IMR-90 (cell line): Measurements from ENCODE around the gene MUCL3. TPM values are rescaled to one million over a fixed set of nuclear protein-coding genes. Genes with fewer than 3 reads are reported as not detected.

Experiments used
- ATAC-seq: fragments of 200-7000 bp; cut with Tn5 transposase; 2 replicates; pipeline ENCODE4 v1.9.1; 2020; ENCODE audit warnings: low read depth, mild to moderate bottlenecking, moderate library complexity
- BruUV-seq: library from RNA; stranded (reverse); fragments of 400-500 nt; replicated peaks from 2 replicates; lab custom pipeline; 2021; lab: Mats Ljungman, UMichigan
- CTCF ChIA-PET: fragments of 300-600 bp; formaldehyde crosslinking; extraction: SDS; loops from one replicate; lab custom pipeline; 2021; ENCODE audit warnings: antibody characterized with exemption; lab: Yijun Ruan, JAX
- POLR2A ChIA-PET: fragments of 300-600 bp; sonication (Branson Sonifier 250); formaldehyde crosslinking; loops from one replicate; lab custom pipeline; 2022; ENCODE audit warnings: antibody characterized with exemption; ENCODE audit not compliant: unreplicated experiment; lab: Charles Lee
- DNase-seq: peaks from one replicate; pipeline ENCODE4 v3.0.0; 2013
- H2AFZ ChIP-seq: replicated peaks from 2 replicates; pipeline ENCODE3; 2013; ENCODE audit warnings: low read length, mild to moderate bottlenecking; ENCODE audit not compliant: poor library complexity
- H2AK5ac ChIP-seq: 2 replicates; pipeline ENCODE4 v1.6.1; 2013; ENCODE audit warnings: low read depth, low read length, inconsistent platforms
- H2AK9ac ChIP-seq: replicated peaks from 2 replicates; pipeline ENCODE3; 2013; ENCODE audit warnings: mild to moderate bottlenecking, low read depth, low read length, moderate library complexity; ENCODE audit not compliant: poor library complexity
- H2BK120ac ChIP-seq: 2 replicates; pipeline ENCODE4 v1.6.1; 2013; ENCODE audit warnings: low read depth, low read length, inconsistent platforms
- H2BK15ac ChIP-seq: 3 replicates; pipeline ENCODE4 v1.6.1; 2013; ENCODE audit warnings: low read depth, low read length, inconsistent platforms
- H2BK20ac ChIP-seq: 2 replicates; pipeline ENCODE4 v1.6.1; 2013; ENCODE audit warnings: low read depth, mild to moderate bottlenecking, inconsistent platforms, low read length, moderate library complexity
- H2BK5ac ChIP-seq: 2 replicates; pipeline ENCODE4 v1.6.1; 2013; ENCODE audit warnings: mild to moderate bottlenecking, low read depth, low read length, inconsistent platforms; ENCODE audit not compliant: poor library complexity, severe bottlenecking
- H3K14ac ChIP-seq: replicated peaks from 2 replicates; pipeline ENCODE4 v1.6.1; 2013; ENCODE audit warnings: low read depth, low read length, inconsistent platforms
- H3K18ac ChIP-seq: 2 replicates; pipeline ENCODE4 v1.6.1; 2013; ENCODE audit warnings: low read depth, low read length, control low read depth
- H3K23ac ChIP-seq: 2 replicates; pipeline ENCODE4 v1.6.1; 2013; ENCODE audit warnings: low read depth, low read length, inconsistent platforms
- H3K27ac ChIP-seq: 2 replicates; pipeline ENCODE4 v1.5.1; 2013; ENCODE audit warnings: mild to moderate bottlenecking, control low read depth, low read length; ENCODE audit not compliant: insufficient read depth
- H3K27me3 ChIP-seq: 2 replicates; pipeline ENCODE4 v1.6.1; 2013; ENCODE audit warnings: low read length; ENCODE audit not compliant: control insufficient read depth, insufficient read depth
- H3K36me3 ChIP-seq: 2 replicates; pipeline ENCODE4 v1.6.1; 2013; ENCODE audit warnings: low read length, mixed read lengths; ENCODE audit not compliant: control insufficient read depth, insufficient read depth
- H3K4ac ChIP-seq: 2 replicates; pipeline ENCODE4 v1.6.1; 2013; ENCODE audit warnings: low read depth, low read length, inconsistent platforms
- H3K4me1 ChIP-seq: 2 replicates; pipeline ENCODE4 v1.6.1; 2013; ENCODE audit warnings: low read length, mixed read lengths; ENCODE audit not compliant: control insufficient read depth, insufficient read depth
- H3K4me2 ChIP-seq: 2 replicates; pipeline ENCODE4 v1.6.1; 2013; ENCODE audit warnings: low read depth, mild to moderate bottlenecking, control low read depth, low read length, moderate library complexity
- H3K4me3 ChIP-seq: 2 replicates; pipeline ENCODE4 v1.5.1; 2013; ENCODE audit warnings: low read depth, mild to moderate bottlenecking, control low read depth, low read length, moderate library complexity; ENCODE audit not compliant: insufficient read depth
- H3K56ac ChIP-seq: 2 replicates; pipeline ENCODE4 v1.6.1; 2013; ENCODE audit warnings: low read length, inconsistent platforms; ENCODE audit not compliant: insufficient read depth; ENCODE audit errors: extremely low read depth
- H3K79me1 ChIP-seq, 2 experiments: 2 replicates each; pipeline ENCODE4 v1.6.1; 2013; ENCODE audit warnings: low read length in 2 of 2, inconsistent platforms in 1 of 2, low read depth in 1 of 2
- H3K9ac ChIP-seq: 2 replicates; pipeline ENCODE4 v1.6.1; 2013; ENCODE audit warnings: low read depth, low read length, control low read depth
- H3K9me1 ChIP-seq: 2 replicates; pipeline ENCODE4 v1.6.1; 2013; ENCODE audit warnings: low read length, inconsistent platforms; ENCODE audit not compliant: insufficient read depth
- H3K9me3 ChIP-seq: 2 replicates; pipeline ENCODE4 v1.6.1; 2013; ENCODE audit warnings: low read length; ENCODE audit not compliant: control insufficient read depth, insufficient read depth
- H4K20me1 ChIP-seq: 2 replicates; pipeline ENCODE4 v1.6.1; 2013; ENCODE audit warnings: low read length, inconsistent platforms; ENCODE audit not compliant: insufficient read depth
- H4K5ac ChIP-seq: 2 replicates; pipeline ENCODE4 v1.6.1; 2013; ENCODE audit warnings: mild to moderate bottlenecking, low read depth, low read length, control low read depth
- H4K8ac ChIP-seq, 2 experiments: 2 replicates each; pipeline ENCODE4 v1.6.1; 2013; ENCODE audit warnings: low read depth in 2 of 2, low read length in 2 of 2, control low read depth in 1 of 2, inconsistent platforms in 1 of 2
- H4K91ac ChIP-seq: 2 replicates; pipeline ENCODE4 v1.6.1; 2013; ENCODE audit warnings: low read depth, low read length, inconsistent platforms; ENCODE audit not compliant: insufficient read depth
- RFX5 ChIP-seq: IDR thresholded peaks from 2 replicates; pipeline ENCODE4 v1.8.0; 2012; ENCODE audit warnings: low read depth, mild to moderate bottlenecking, low read length, moderate library complexity
- WGBS, 2 experiments: methylation state at CpG; one replicate each; pipeline versions ENCODE4 v1.1.5 to v1.1.7; 2013; ENCODE audit warnings: missing lambda C conversion rate in 2 of 2; ENCODE audit not compliant: insufficient read length in 1 of 2; ENCODE audit errors: extremely low coverage in 2 of 2; 5-methylcytosine and 5-hydroxymethylcytosine counted together
- dilution Hi-C: fragments of 300-500 bp; cut with HindIII; formaldehyde crosslinking; loops from one replicate; pipeline ENCODE4 v1.14.3; 2018; ENCODE audit warnings: low sequenced_read_pairs; ENCODE audit not compliant: unreplicated experiment
- in situ Hi-C: fragments of 300-500 bp; cut with MboI; formaldehyde crosslinking; loops from 3 replicates; pipeline ENCODE4 v1.14.3; 2019; ENCODE audit warnings: low sequenced_read_pairs, inconsistent platforms, mixed read lengths
- intact Hi-C: fragments of 100-400 bp; cut with micrococcal nuclease; formaldehyde crosslinking; loops from 2 replicates; pipeline ENCODE4 v1.10.0; 2022
- polyA plus RNA-seq, 3 experiments: library from polyadenylated mRNA; depleted of rRNA; stranded (reverse); fragments of >200 nt; gene quantifications; 2 replicates each; pipeline ENCODE4 v1.2.3, GENCODE V29; 2012; ENCODE audit warnings: low replicate concordance in 1 of 3
- total RNA-seq: library from RNA; depleted of rRNA; stranded (reverse); fragments of >200 nt; gene quantifications from 2 replicates; pipeline ENCODE4 v1.2.3, GENCODE V29; 2012

MUCL3 gene
- total and polyA plus RNA-seq, 2 of the 4 experiments (the other 2 are of a cell fraction), result not detected

DNA sequence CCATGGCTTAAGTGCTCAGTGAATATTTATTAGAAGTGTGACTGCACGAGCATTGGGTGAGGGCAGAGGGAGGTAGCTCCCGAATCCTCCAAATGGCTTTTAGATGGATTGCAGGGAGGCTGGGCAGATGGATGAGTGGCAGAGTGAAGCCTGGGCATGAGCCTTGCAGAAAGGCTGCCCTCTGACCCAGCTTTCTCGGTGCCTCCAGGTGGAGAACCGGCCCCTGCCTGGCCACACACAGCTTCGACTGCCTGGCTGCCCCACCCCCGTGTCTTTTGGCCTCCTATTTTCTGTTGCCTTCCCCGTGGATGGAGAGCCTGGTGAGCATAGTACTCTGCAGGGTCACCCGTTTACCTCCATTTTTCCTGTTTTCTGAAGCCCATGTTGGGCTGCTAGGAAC, 23.3 kb upstream of the MUCL3 start:
- ChIA-PET POLR2A (no interaction called here), CTCF (interaction anchor here (3.1 kb wide), 1 partner anchor 153 kb away, joined by 12 read pairs; no protein-coding TSS in a partner anchor)
- H3K27ac ChIP-seq, result no peak overlapping the region
- no peak for DNase-seq
- H3K27me3 ChIP-seq, result no peaks in the 10 kb centered on the region
- no peak overlapping the region for H3K56ac ChIP-seq
- BruUV-seq, result no TSS peak
- no peak overlapping the region for H3K18ac ChIP-seq
- H2BK5ac ChIP-seq, result no peak overlapping the region
- H3K4me1 ChIP-seq, result peaks cover 12% of the 10 kb centered on the region
- H2AFZ ChIP-seq, result no peak overlapping the region
- H3K79me1 ChIP-seq, result peaks cover 5 to 6% of the 10 kb centered on the region in 2 experiments; a peak in 1 of 4 replicates
- H3K9ac ChIP-seq, result no peak overlapping the region
- no peak overlapping the region for H3K14ac ChIP-seq
- no peak overlapping the region; the same call in 2 of the 3 replicates for H2BK15ac ChIP-seq
- H3K9me3 ChIP-seq, result no peaks in the 10 kb centered on the region
- no peaks in the 10 kb centered on the region for H3K9me1 ChIP-seq
- intact Hi-C loops (loop anchor here (10.0 kb wide), 1 partner anchor 277 kb away; no protein-coding TSS in a partner anchor), in situ Hi-C loops (loop anchor here (5.0 kb wide), 1 partner anchor 160 kb away; no protein-coding TSS in a partner anchor), dilution Hi-C loops (no loop called here)
- ATAC-seq, result no peak
- no peak overlapping the region for H4K8ac ChIP-seq
- no peak overlapping the region for H2BK20ac ChIP-seq
- H3K23ac ChIP-seq, result no peak overlapping the region
- H2AK9ac ChIP-seq, result no peak overlapping the region
- no peak overlapping the region for H3K4me3 ChIP-seq
- H3K4ac ChIP-seq, result no peak overlapping the region
- no peak for TF ChIP-seq RFX5
- no peaks in the 10 kb centered on the region for H4K20me1 ChIP-seq
- H2AK5ac ChIP-seq, result no peak overlapping the region
- peaks cover 36% of the 10 kb centered on the region for H3K36me3 ChIP-seq
- 88% methylated on average over 4 of the region's 8 CpGs; no CpG with 5 or more reads in 1 of the 2 experiments for WGBS, 2 experiments
- H4K5ac ChIP-seq, result no peak overlapping the region
- no peak overlapping the region for H4K91ac ChIP-seq
- H3K4me2 ChIP-seq, result no peak overlapping the region
- H2BK120ac ChIP-seq, result no peak overlapping the region
